ENCODE measurements around the gene TPRN.
A peak's percentile ranks its signal among the peaks of the same experiment; 100 is the strongest.

Gene TPRN

DNA sequence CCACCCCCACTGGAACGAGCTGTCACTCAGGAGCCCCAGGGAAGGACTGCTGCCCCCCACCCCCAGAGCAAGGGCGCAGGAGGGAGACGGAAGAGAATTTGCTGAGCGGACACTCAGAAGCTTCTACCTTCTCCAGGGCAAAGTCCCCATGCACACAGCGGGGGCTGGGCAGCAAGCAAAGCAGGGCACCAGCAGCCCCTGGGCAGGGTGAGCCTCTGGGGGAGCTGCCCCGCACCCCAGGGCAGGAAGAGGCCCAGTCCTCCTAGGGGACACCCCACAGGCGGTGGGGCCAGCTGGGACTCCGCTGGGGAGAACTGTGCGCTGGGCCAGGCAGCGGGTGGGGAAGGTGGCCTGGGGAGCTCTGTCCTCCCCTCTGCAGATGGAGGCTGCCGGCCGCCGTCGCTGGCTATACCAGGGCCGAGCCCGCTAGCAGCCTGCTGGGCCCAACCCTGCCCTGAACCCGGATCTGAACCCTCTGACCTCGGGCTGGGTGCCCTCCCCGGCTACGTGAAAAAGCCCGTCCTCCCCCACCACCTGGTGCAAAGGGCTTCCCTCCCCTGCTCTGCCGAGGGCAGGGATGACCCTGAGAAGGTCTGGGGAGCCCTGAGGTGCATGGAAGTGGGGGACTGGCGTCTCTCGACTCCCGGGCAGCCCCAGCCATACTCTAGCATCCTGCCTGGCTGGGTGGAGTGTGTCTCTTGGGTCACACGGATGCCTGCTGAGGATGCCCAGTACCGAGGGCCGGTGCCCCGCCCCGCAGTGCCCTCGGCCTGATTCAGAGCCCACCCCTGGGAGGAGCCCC is 29.6 kb upstream of the TPRN start:
- no peak overlapping the region for H3K4me3 ChIP-seq (ENCODE audit: low read depth, low read length)
- TF ChIP-seq, protein P1, sequence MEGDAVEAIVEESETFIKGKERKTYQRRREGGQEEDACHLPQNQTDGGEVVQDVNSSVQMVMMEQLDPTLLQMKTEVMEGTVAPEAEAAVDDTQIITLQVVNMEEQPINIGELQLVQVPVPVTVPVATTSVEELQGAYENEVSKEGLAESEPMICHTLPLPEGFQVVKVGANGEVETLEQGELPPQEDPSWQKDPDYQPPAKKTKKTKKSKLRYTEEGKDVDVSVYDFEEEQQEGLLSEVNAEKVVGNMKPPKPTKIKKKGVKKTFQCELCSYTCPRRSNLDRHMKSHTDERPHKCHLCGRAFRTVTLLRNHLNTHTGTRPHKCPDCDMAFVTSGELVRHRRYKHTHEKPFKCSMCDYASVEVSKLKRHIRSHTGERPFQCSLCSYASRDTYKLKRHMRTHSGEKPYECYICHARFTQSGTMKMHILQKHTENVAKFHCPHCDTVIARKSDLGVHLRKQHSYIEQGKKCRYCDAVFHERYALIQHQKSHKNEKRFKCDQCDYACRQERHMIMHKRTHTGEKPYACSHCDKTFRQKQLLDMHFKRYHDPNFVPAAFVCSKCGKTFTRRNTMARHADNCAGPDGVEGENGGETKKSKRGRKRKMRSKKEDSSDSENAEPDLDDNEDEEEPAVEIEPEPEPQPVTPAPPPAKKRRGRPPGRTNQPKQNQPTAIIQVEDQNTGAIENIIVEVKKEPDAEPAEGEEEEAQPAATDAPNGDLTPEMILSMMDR (IDR thresholded peaks at IDR 0.05; ENCODE audit: low read depth, low read length, missing control alignments), result no peak
- DNase-seq (ENCODE audit: low read depth), result no peak
- in situ Hi-C loops (cut with HindIII; ENCODE audit: low sequenced_read_pairs), result no loop called here

DNA sequence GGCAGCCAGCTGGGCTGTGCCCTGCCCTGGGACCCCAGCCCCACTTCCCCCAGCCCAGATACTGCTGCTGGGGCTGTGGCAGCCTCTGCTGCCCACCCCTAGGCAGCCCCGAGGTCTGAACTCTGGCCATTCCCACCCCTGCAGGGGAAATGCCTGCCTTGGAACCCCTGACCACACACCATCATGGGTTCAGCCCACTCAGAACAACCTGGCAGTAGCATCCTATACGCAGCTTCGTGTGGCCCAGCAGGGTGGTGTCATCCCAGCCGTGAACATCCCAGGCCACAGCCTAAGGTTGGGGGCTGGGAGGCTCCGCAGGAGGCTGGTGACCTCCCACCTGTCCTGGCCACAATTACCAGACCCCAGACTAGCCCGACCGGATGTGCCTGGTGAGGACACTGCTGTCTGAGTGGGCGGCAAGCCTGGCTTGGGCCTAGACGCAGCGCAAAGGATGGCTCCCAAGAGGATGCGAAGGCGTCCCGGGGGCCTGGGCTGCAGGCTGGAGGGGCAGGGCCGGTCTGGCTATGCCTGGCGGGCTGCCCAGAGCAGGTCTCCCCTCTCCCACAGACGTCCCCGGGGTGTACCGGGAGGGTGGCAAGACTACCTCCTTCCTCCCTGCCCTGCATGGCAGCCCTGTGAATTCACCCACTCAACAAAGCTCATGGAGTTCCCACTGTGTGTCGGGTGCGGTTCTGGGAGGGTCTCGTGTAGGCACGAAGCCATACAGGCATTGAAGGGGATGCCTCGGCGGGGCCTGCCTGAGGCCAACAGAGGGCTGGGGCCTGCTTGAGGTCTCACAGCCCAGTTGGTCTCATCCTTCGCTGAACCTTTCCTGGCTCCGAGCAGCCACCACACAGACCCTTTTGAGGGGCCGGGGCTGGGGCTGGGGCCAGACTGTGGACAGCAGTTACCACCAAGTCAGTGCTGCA is 28.7 kb upstream of the TPRN start:
- H3K4me3 ChIP-seq (ENCODE audit: low read depth, low read length), result no peak overlapping the region
- DNase-seq (ENCODE audit: low read depth), result no peak
- in situ Hi-C loops (cut with HindIII; ENCODE audit: low sequenced_read_pairs), result no loop called here
- TF ChIP-seq, protein P1 (IDR thresholded peaks at IDR 0.05; ENCODE audit: low read depth, low read length, missing control alignments), result no peak

DNA sequence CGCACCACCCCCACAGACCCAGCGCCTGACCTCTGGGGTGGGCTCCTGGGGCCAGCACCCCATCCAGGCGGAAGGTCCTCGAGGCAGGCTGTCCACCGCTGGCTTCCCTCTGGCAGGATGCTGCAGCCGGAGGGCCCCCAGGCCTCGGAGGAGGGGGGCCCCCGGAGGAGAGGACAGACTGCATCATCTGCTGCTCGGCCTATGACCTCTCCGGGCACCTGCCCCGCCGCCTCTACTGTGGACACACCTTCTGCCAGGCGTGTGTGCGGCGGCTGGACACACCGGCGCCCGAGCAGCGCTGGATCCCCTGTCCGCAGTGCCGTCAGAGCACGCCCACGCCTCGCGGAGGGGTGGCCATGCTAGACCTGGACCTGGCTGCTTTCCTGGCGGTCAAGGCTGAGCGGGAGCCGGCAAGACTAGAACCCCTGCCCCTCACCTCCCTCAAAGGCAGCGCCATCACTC is 28.0 kb upstream of the TPRN start:
- TF ChIP-seq, protein P1 (IDR thresholded peaks at IDR 0.05; ENCODE audit: low read depth, low read length, missing control alignments), result no peak
- DNase-seq (ENCODE audit: low read depth), result no peak
- in situ Hi-C loops (cut with HindIII; ENCODE audit: low sequenced_read_pairs), result no loop called here
- no peak overlapping the region for H3K4me3 ChIP-seq (ENCODE audit: low read depth, low read length)

DNA sequence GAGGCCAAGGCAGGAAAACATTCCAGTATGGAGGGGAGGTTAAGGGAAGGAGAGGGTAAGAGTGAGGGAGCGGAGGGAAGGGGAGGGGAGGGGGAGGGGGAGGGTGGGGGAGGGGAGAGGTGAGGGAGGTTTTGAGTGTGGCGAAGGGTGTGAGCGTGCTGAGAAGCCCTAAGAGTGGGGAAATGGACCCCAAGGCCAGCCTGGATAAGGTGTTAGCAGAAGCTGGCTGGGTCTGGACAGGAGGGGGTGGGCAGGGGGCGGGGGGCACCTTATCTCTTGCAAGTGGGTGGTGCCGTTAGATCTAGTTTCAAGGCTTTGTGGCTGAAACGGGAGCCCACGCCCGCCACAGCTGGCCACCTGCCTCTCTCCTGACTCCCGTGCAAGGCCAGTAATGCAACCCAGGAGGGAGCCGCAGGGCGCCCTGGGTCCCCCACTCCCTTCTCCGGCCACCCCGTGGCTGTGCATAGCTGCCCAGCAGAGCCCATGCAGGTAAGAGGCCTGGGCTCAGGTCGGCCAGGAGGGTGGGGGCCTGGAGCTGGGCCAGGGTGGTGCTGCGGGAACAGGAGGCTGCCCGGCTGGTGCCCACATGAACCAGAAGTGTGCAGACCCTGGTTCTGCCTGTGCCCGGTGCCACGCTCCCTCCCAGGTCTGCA is 27.4 kb upstream of the TPRN start:
- no peak overlapping the region for H3K4me3 ChIP-seq (ENCODE audit: low read depth, low read length)
- TF ChIP-seq, protein P1 (IDR thresholded peaks at IDR 0.05; ENCODE audit: low read depth, low read length, missing control alignments), result no peak
- no peak for DNase-seq (ENCODE audit: low read depth)
- in situ Hi-C loops (cut with HindIII; ENCODE audit: low sequenced_read_pairs), result no loop called here

DNA sequence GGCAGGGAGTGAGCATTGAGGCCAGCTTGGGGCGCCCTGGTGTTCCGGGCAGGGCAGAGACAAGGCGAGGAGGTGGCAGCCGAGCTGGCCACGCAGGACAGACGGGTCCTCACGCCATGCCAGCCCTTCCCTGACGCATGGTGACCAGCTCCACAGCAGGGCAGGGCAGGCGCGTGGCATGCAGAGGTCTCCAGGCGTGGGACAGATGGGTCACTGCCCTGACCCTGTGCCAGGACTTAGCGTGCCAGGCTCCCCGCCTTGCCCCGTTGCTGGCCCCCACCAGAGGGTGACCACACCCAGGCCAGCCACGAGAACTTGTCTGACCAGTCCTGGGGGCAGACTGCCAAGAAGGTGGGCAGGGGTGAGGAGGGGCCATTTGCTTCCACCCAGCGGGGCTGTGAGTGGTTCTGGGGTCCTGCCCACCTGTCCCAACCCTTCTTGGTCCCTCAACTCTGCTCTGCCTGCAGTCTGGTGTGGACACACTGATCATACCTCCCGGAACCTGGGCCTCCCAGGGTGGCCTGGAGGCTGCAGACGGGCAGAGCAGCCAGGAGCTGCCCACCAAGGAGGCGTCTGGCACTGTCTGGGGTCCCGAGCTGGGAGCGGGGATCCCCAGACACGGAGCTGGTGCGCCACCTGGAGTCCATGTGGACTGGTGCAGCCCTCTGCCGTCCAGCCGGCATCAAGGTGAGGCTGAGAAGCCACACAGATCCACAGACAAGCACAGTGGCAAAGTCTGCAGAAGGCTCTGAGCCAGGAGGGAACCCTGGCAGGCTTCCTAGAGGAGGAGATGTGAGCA is 26.7 kb upstream of the TPRN start, which contains the start of gene RNF224:
Gene RNF224 (plus strand): TSS at position 449 of the 799 bp plus-strand sequence. CDS start 834 bp downstream, outside the sequence.
- TF ChIP-seq, protein P1 (IDR thresholded peaks at IDR 0.05; ENCODE audit: low read depth, low read length, missing control alignments), result peak; percentile 85
- no peak within 1 kb of the TSS for H3K4me3 ChIP-seq (ENCODE audit: low read depth, low read length)
- peak; percentile 44 for DNase-seq (ENCODE audit: low read depth)
- in situ Hi-C loops (cut with HindIII; ENCODE audit: low sequenced_read_pairs), result no loop called here

All from astrocyte of the cerebellum (primary cell).